NK-92 (cell line): Measurements from ENCODE around the gene SLC22A7.

Experiments used
- DNase-seq: peaks from one replicate; lab custom pipeline; 2025; ENCODE audit not compliant: unreplicated experiment; lab: John Stamatoyannopoulos, UW

Gene SLC22A7

GRCh38 chr6:43265564-43265963 is 32.5 kb upstream of the SLC22A7 start:
- DNase-seq: no peak

DNA sequence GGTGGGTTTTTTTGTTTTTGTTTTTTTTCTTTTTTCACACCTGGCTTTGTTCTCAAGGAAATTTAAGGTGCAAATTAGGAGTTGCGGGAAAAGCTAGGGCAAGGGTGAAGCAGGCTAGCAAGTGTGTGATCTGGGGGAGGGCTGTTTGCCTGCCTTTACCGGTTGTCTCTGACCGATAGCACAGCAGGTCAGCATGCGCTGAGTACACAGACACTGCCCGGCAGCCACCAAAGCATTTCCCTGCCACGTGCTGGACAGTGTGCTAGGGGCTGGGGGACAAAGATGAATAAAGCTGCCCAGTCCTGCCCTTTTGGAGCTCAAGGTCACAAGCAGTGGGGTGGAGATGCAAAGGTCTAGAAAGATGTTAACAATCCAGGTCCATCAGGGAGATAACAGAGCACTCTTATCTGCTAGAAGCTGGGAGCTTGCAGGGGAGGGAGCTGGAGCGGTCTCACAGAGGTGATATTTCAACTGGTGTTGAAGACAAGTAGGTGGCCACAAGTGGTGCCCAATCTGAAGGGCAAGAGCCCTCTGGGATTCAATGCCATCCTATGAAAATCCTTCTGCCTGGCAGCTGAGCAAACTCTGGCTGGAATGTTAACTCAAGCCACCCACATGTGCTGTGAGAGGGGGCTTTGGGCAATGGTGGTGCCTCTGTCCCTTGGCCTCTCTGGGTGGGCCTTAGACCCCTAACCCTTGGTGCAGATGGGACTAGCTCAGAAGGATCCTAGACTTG is 30.3 kb upstream of the SLC22A7 start:
- no peak for DNase-seq

DNA sequence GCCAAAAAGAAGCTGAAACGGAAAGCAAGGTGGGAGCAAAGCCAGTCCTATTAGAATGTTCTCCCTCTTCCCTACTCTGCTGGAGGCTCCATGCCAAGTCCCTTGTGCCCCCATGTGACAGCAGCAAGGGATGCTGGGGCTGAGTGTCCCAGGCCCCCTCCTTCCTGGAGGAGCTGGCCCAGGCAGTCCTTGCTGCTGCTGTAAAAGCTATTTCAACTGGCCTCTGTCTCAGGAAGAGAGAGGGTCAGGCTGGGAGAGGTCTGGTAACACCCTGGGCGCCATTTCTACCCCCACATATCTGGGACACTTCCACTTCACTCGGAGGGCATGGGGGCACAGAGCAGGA is 29.7 kb upstream of the SLC22A7 start:
- DNase-seq: no peak

DNA sequence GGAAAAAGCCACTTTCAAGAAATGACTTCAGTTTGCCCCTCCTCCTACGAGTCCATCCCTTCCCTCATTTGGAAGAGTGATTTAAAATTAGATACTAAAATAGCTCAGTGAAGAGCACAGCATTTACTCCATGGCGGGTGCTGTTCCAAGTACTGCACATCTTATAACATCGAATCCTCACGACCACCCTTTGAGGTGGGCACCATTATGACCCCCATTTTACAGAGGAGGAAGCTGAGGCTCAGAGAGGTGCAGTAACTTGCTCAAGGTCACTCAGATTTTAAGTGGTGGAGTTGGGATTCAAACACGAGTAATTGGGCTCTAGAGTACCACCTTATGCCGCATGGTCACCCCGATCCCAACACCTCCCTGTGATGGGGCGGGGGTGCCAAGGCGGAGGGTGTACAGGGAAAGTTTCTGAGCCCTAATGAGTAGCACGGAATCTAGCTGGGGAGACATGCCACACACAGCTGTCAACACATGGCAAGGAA is 29.2 kb upstream of the SLC22A7 start:
- no peak for DNase-seq

- no peak for DNase-seq
Measured at GRCh38 chr6:43269273-43270007, 28.6 kb upstream of the SLC22A7 start.

DNA sequence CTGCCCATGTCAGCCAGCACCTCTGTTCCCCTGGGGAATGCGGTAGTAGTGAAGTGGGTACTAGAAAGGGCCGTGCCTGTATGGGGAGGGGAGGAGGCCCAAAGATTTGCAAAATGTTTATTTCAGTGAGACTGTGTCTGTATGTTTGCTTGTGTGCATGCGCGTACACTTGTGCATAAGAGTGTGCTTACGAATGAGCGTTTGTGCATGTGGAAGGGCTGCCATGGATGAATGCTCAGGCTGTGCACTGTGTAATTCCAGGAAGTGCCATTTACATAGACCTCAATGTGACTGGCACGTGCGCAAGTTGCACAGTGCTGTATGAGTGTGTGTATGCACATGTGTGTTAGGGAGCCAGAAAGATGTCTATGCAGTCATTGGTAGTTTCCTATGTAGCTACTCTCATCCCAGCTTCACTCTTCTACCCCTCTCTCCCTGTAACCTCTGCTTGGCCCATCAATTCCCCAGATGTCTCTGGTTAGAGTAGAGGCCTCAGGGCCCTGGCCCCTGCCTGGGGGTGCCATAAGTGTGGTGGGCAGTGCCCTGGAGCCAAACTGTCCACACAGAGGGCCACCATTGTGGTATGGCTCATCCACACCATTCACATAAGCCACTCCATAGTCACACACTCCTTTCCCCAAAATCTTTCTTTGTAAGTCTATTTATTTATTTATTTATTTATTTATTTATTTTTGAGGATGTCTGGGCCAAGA is 26.8 kb upstream of the SLC22A7 start:
- DNase-seq: no peak

DNA sequence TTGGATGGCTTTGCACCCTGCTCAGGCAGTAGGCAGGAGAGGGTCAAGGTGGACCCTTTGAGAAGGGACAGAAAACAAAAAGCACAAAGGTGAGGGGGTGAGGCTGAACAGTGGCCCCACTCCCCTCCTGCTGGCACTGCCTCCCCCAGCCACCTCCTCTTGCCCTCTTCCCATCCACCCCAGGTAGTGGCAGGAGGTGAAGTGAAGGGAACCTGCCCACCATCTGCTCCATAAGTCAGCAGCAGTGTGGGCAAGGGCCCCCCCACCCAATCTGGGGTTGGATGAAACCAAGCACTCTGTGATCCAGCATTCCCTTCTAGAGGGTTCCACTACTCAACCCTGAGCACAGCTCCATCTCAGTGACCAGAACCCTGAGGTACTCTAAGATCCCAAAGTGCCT is 26.1 kb upstream of the SLC22A7 start:
- no peak for DNase-seq

- DNase-seq: no peak
Measured at GRCh38 chr6:43273707-43274106, 24.4 kb upstream of the SLC22A7 start.

DNA sequence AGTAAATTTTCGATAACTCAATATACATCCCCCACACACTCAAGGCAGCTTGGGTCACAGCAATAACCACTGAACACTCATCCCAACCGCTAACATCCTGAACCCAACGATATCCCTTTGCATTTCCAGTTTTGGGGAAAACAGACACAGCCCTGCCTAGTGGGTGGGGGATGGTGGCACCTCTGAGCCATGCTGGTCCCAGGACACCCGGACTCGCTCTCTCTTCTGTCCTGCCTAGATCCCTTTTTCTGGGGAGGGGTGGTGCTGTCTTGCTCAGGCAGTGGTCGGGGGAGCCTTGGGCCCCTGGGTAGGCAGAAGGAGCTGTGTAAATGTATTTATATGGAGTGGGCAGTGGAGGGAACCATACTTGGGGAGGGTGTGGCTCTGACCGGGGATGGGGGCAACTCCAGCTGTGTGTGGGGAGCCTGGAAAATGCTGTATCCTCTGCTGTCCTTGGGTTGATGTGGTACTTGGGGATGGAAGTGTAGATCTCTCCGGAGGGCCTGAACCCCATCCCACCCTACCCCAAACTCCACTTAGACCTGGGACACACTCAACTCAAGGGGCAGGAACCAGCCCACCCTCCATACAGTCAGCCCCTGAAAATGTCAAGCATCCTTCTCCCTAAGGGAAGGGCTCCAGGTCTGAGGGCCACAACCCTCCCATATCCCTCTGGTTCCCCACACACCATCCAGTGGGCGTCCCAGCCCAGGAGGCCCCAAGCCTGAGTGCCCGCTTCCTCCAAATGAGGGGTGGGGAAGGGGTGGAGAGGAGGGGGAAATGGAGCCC is 23.7 kb upstream of the SLC22A7 start:
- DNase-seq: no peak

DNA sequence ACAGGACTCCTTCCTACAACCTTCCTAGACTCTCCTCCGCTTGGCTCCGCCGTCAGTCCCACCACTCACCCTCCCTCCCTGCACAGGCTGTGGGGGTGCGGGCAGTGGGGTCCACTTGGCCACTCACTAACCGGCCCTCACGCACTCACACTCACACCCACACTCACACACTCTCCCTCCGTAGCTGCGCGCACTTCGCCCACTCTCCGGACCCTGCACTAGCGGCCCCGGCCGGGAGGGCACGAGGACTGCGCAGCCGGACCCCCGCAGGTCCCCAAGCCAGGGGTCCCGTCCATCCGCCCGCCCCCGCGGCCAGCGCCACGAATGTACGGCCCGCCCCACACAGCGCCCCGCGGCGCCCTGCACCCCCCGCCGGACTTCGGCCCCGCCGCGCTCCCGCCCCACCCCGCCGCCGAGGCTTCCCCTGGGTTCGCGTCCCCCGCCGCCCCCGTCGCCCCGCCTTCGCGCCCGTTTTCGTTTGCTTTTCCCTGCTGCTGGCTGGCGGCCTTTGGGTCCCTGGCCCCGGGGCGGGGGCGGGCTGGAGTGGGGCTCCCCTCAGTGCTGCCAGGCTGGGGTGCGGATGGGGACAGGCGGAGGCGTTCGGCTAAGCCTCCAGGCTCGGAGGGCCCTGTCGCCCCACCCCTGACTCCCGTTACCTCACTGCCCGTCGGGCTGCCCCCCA is 23.0 kb upstream of the SLC22A7 start:
- DNase-seq: no peak

GRCh38 chr6:43275801-43276576 is 22.1 kb upstream of the SLC22A7 start:
- DNase-seq: no peak

GRCh38 chr6:43276577-43277305 is 21.3 kb upstream of the SLC22A7 start:
- DNase-seq: no peak

- DNase-seq: no peak
Measured at GRCh38 chr6:43277306-43277642, 20.8 kb upstream of the SLC22A7 start.

DNA sequence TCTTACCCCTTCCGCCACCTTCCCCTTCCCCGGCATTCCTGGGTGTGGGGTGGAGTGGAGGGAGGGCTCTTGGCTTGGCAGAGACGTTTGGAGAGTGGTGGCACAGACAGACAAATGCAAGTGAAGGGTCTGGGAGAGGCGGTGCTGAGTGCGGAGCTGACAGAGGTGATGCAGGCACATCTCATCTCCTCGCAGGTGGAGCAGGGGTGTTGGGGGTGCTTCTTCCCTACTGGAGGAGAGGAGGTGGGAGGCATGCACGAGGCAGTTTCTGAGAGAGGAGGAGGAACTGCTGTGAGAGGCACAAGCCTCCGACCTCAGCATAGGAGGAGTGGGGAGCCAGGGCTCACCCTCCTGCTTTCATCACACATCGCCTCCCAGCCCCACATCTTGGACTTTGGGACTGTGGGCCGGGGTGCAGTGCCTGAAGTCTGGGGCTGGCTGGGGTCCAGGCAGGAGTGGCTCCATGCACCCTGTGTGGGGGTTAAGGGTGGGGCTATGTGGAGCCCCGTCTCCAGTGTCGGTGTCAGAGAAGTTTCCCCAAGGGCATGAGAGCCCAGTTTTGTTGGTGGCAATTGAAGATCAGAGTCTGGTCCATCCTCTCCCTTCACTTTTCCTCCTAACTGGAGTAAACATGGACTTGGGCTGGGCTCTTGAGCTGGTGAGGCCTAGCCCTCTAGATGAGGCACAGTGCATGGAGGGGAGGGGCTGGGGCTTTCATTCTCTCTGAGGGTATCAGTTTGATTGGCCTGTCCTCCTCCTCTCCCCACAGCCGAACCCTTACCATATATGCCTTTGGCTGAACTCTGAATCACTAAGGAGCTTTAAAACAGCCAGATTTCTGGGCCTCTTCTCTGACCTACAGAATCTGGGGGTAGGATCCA is 20.2 kb upstream of the SLC22A7 start:
- DNase-seq: no peak

GRCh38 chr6:43278524-43279078 is 19.5 kb upstream of the SLC22A7 start:
- DNase-seq: no peak

- no peak for DNase-seq
Measured at GRCh38 chr6:43280234-43280633, 17.8 kb upstream of the SLC22A7 start.

- no peak for DNase-seq
Measured at GRCh38 chr6:43282060-43282459, 16.0 kb upstream of the SLC22A7 start.
